Fibroblast of villous mesenchyme (primary cell): ENCODE results near the gene EDEM1. TPM values are rescaled to one million over a fixed set of nuclear protein-coding genes. Genes with fewer than 3 reads are reported as not detected.

Experiments
- DNase-seq: peaks from one replicate; pipeline ENCODE4 v3.0.0-alpha.2; 2010; ENCODE audit warnings: low read depth
- H3K4me3 ChIP-seq: 2 replicates; pipeline ENCODE4 v1.5.1; 2011; ENCODE audit warnings: low read depth, mild to moderate bottlenecking, low read length
- CTCF ChIP-seq: IDR thresholded peaks from 2 replicates; pipeline ENCODE4 v1.5.1; 2012; ENCODE audit warnings: low read depth, mild to moderate bottlenecking, low read length; ENCODE audit not compliant: insufficient read depth
- small RNA-seq: library from RNA; depleted of rRNA; stranded (forward); fragments of <200 nt; gene quantifications from one replicate; pipeline ENCODE3, GENCODE V24; 2012
- total RNA-seq: library from RNA; depleted of rRNA; stranded (reverse); fragments of >200 nt; gene quantifications from 2 replicates; pipeline ENCODE4 v1.2.3, GENCODE V29; 2012

The EDEM1 gene
- total RNA-seq, 1 donor = 47.1 TPM

DNA sequence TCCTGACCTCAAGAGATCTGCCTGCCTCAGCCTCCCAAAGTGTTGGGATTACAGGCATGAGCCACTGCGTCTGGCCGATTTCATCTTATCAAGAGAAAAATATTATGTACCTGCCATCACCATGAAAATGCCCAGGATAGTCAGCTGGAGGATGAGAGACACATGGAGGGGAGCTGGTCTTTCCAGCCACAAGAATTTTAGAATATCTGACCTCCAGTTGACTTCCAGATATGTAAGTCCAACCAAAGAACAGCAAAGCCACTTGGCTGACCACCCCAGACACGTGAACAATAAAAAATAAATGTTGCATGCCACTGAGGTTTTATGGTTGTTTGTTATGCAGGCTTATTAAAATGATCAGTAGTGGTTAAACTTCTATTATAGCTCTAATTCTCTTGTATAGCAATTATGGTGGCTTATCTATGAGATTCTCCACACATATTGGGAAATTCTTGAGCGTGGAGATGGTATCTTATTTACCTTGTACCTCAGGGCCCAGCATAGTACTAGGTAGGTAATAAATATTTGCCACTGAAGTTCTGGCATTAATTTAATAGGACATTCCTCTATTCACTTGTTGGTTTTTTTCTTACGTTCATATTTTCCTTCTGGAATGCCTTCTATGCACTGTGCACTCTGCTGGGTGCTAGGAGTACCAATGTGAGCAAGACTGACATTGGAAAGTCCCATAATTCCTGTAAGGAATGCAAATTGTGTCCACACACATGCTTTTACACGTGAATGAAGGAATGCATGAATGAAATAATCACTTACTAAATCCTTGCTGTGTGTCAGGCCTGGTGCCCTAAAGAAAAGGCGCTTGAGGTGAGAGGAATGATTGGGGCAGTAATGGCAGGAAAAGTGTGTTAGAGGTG is 77.6 kb downstream of the EDEM1 start:
- DNase-seq = peak; percentile 5
- no peak overlapping the region for H3K4me3 ChIP-seq
- TF ChIP-seq CTCF = no peak

DNA sequence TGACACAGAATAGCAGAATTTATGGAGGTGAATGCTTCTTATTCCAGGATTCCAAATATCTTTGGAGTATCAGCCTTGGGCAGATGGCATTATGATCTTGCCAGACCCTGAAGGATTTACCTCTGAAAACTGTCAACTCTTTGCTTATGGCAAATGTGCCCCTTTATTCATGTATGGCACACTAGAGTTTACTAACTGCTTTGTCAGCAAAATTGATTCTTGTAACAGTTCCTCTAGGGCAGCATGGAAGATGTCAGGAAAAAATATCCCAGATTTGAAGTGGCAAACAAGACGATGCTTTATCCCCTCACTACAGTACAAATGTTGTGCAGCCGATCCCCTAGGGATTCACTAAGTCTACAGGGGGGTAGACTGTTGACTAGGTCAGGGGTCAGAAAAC is 79.7 kb downstream of the EDEM1 start:
- no peak for DNase-seq
- TF ChIP-seq CTCF = no peak
- no peak overlapping the region for H3K4me3 ChIP-seq

GRCh38 chr3:5267889-5268288 is 80.4 kb downstream of the EDEM1 start:
- no peak for TF ChIP-seq CTCF
- no peak for DNase-seq
- no peak overlapping the region for H3K4me3 ChIP-seq

Small RNAs within 50 kb of the gene (small RNA-seq; reads per million reads assigned to genes)
- gene MIR4790 = not detected
- gene RN7SL553P = not detected

Other genes with a start within 250 kb of the EDEM1 start
- 53.5 and 75.7 TPM in 2 replicates for gene BHLHE40, start 208.3 kb upstream of the EDEM1 start, total RNA-seq
- gene ARL8B, start 65.4 kb upstream of the EDEM1 start, total RNA-seq = 62.2 and 72.1 TPM in 2 replicates